K562 treated with DMSO at 1 percent for 48 hours (cell line): Measurements from ENCODE around the gene MESP2. TPM values are rescaled to one million over a fixed set of nuclear protein-coding genes. Genes with fewer than 3 reads are reported as not detected.

Experiments
- total RNA-seq: library from RNA; unstranded; fragments of 300-600 nt; gene quantifications from 2 replicates; pipeline ENCODE4 v1.2.3, GENCODE V29; 2022; ENCODE audit warnings: low replicate concordance; ENCODE audit errors: extremely low read depth

MESP2 gene
- total RNA-seq, result not detected in 2 replicates

GRCh38 chr15:89776274-89777072 lies at the start of gene MESP2:
TSS of gene MESP2 (plus strand) at chr15:89776332. CDS start at chr15:89776358, 26 bp downstream.

DNA sequence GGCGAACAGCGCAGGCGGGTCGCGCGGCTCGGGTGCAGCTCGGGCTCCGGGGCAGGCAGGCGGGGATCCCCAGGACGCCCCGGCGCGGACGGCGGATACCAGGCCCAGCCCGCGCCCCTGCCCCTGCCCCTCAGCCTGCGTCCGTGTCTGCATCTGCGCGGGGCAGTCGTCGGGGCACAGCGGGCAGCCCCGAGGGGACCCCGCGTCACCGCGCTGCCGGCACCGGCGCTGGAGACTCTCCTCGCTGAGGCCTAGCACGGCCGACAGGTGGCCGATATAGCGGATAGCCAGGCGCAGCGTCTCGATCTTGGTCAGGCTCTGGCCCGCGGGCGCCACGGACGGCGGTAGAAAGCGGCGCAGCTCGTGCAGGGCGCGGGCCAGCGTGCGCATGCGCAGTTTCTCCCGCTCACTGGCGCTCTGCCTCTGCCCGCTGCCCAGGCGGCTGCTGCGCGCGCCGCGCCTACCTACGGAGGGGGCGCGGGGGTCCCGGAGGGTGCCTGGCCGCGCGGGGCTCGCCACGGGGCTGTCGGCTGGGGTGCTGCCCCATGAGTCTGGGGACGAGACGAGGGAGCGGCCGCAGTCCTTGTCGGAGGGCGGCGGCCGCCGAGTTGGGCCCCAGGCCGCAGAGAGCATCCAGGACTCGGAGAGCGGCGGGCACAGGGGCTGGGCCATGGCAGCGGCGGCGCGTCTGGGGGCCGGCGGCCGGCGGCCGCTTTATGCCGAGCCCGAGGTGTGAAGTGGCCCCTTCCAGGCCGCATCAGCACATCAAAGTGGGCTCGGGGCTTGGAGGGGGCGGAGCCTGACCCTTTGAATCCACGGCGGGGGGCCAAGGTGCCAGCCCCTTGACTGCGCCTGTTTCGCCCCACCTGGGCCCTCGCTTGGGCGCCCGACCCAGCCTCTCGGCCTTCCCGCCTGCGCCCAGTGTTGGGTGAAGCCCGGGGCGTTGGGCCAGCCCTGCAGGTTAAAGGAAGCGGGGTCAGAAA lies 25.3 kb upstream of the MESP2 start, which contains the start of gene MESP1:
Gene MESP1 (minus strand): TSS at position 690 of the 983 bp plus-strand sequence. CDS start 18 bp downstream, at position 672.

Other genes starting within 250 kb of the MESP2 start
- not detected in 2 replicates for gene TICRR, start 200.9 kb upstream of the MESP2 start, total RNA-seq
- not detected in 2 replicates for gene KIF7, start 120.9 kb upstream of the MESP2 start, total RNA-seq
- gene PLIN1, start 97.0 kb upstream of the MESP2 start, total RNA-seq, result not detected in 2 replicates
- not detected in 2 replicates for gene PEX11A, start 85.6 kb upstream of the MESP2 start, total RNA-seq
- not detected in 2 replicates for gene WDR93, start 85.5 kb upstream of the MESP2 start, total RNA-seq
- not detected in 2 replicates for gene MESP1, start 25.1 kb upstream of the MESP2 start, total RNA-seq
- gene ANPEP, start 38.5 kb downstream of the MESP2 start, total RNA-seq, result not detected in 2 replicates
- not detected in 2 replicates for gene AP3S2, start 117.7 kb downstream of the MESP2 start, total RNA-seq
- not detected in 2 replicates for gene ARPIN, start 136.6 kb downstream of the MESP2 start, total RNA-seq
- not detected in 2 replicates for gene ZNF710, start 225.0 kb downstream of the MESP2 start, total RNA-seq